Omental fat pad (tissue), 4 donors: ENCODE results near the gene LRRTM2. TPM values are rescaled to one million over a fixed set of nuclear protein-coding genes. Genes with fewer than 3 reads are reported as not detected.

Experiments used
- ATAC-seq: fragments of 150-250 bp; one replicate; pipeline ENCODE4 v1.9.1; 2016; ENCODE audit warnings: mild to moderate bottlenecking, moderate library complexity; ENCODE audit not compliant: low FRiP score
- DNase-seq: peaks from one replicate; pipeline ENCODE4 v3.0.0-alpha.2; 2019; ENCODE audit warnings: low spot score
- total RNA-seq, 4 donors: library from RNA; depleted of rRNA; stranded (reverse); fragments of >200 nt; gene quantifications; one replicate each; pipeline ENCODE4 v1.1.0, GENCODE V29; 2016
- TF ChIP-seq, protein P1 (sequence below), 3 donors: fragments of 450-650 bp; IDR thresholded peaks; one replicate each; pipeline ENCODE4 v1.5.1; 2016 to 2017; ENCODE audit warnings: antibody characterized with exemption in 3 of 3, mild to moderate bottlenecking in 3 of 3, moderate library complexity in 2 of 3

LRRTM2 gene
- total RNA-seq, 4 donors from 2014 or later, result 0.31 to 4.3 (median 0.72) TPM

DNA sequence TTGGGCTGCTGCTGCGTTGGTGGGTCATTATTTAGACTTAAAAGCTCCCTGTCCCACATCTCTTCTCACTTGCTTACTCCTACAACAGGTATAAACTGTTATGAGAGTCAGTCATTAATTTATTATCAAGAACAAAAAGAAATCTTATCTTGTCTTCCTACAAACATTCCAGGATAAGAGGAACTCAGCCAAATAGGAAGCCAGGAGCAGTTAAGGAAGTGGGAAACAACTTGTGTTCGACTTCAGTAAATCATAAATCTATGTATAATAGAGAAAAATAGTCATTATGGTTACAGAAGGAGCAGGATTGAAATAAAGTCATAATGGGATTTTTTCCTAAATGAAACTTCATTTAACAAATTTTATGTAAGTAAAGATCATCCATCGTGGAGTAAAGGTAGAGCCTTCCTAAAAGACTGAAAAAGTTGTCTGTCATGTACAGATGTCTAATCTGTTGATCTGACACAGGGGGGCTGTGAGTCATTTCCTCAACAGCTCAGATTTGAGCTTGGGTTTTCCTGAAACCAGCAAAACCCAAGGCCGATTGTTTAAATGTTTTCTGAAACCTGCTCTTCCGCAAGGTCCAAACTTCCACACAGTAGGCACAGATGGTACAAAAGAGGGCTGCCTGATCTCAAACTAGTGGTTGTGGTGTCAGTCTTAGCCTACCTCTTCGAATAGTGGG is 25.3 kb upstream of the LRRTM2 start:
- no peak for DNase-seq
- no peak for ATAC-seq

DNA sequence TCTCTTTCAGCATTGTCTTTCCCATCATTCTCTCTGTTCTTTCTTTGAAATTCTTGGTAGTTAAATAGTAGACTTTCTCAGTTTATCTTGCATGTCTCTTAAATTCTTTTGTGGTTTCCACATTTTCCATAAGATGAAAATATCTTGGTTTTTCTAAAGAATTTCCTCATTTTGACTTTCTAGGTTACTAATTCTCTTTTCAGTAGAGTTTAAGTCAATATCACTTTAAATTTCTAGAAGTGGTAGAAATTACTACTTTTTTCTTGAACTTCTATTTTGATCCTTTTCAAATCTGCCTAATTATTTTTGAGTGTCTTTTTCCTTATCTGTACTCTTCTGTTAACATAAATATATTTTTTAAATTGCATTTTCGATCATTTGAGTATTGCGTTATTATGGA is 23.6 kb upstream of the LRRTM2 start:
- TF ChIP-seq, protein P1, sequence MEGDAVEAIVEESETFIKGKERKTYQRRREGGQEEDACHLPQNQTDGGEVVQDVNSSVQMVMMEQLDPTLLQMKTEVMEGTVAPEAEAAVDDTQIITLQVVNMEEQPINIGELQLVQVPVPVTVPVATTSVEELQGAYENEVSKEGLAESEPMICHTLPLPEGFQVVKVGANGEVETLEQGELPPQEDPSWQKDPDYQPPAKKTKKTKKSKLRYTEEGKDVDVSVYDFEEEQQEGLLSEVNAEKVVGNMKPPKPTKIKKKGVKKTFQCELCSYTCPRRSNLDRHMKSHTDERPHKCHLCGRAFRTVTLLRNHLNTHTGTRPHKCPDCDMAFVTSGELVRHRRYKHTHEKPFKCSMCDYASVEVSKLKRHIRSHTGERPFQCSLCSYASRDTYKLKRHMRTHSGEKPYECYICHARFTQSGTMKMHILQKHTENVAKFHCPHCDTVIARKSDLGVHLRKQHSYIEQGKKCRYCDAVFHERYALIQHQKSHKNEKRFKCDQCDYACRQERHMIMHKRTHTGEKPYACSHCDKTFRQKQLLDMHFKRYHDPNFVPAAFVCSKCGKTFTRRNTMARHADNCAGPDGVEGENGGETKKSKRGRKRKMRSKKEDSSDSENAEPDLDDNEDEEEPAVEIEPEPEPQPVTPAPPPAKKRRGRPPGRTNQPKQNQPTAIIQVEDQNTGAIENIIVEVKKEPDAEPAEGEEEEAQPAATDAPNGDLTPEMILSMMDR (IDR thresholded peaks at IDR 0.05), result no peak
- ATAC-seq, result no peak
- DNase-seq, result no peak

More for the DNA sequence above, 25.3 kb upstream of the LRRTM2 start:
- TF ChIP-seq, protein P1 (IDR thresholded peaks at IDR 0.05), result no peak

- TF ChIP-seq, protein P1 (IDR thresholded peaks at IDR 0.05), result no peak
- ATAC-seq, result no peak
- DNase-seq, result no peak
Measured at GRCh38 chr5:138898299-138898698, 23.2 kb upstream of the LRRTM2 start.

GRCh38 chr5:138895918-138896317 is 20.8 kb upstream of the LRRTM2 start:
- DNase-seq, result no peak
- no peak for ATAC-seq
- TF ChIP-seq, protein P1 (IDR thresholded peaks at IDR 0.05), result no peak

DNA sequence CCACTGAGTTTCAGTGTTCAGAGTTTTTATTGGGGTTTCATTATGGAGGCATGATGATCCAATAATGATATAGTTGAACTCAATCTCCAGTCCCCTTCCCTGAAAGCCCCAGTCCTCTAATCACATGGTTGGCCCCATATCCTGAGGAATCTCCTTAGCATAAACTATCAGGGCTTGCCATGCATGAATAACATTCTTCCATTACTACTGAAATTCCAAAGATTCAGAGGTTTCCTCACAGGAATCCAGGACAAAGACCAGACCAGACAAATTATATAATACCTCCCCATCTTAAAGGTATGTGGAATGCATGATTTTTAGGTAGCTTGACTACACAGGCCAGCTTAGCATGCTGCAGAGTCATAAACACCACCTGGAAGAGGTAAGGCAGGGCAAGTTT is 15.5 kb upstream of the LRRTM2 start:
- TF ChIP-seq, protein P1 (IDR thresholded peaks at IDR 0.05), result no peak
- no peak for ATAC-seq
- DNase-seq, result no peak

DNA sequence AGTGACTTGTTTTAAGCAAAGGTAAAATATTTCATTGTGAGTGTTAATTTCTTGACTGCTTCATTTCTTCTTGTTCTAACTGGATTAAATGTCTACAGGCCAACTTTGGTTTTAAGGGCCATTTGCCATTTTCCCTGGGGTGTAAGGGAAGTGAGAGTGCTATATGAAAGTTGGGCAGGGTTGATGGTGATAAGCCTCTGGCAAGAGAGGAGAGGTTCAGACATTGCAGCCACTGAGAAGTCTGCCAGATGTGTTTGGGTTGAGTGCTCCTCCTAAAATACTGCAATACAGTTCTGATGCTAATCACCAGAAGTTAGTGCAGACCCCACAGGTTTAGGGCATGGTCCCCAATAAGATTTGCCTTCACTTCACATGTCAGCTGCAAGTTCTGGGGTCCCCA is 14.9 kb upstream of the LRRTM2 start:
- no peak for ATAC-seq
- no peak for DNase-seq
- TF ChIP-seq, protein P1 (IDR thresholded peaks at IDR 0.05), result no peak

DNA sequence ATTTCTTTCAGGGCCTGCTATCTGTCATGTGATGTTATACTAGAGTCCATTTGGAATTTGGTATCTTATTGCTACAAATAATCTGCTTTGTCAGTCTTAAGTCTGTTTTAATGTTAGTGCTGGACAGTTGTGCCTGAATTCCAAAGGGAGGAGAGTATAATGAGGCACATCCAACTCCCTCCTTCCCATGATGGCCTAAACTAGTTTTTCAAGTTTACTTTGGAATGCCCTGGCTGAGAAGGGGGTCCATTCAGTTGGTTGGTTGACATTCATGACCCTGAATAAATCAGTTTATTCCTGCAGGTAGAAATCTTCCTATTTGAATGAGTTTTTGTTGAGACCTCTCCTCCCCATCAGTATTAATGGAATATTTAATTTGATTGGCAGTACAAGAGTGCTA is 9.4 kb upstream of the LRRTM2 start:
- DNase-seq, result no peak

More for the DNA sequence above, 9.4 kb upstream of the LRRTM2 start:
- no peak for ATAC-seq
- TF ChIP-seq, protein P1 (IDR thresholded peaks at IDR 0.05), result no peak
